ENCODE results near the gene KRT78. TPM values are rescaled to one million over a fixed set of nuclear protein-coding genes. Genes with fewer than 3 reads are reported as not detected.

The KRT78 gene
- total RNA-seq, 1 experiment from 2014 or later = not detected

- no TSS peak for BruUV-seq (replicated peaks)
- TF ChIP-seq EZH2 (IDR thresholded peaks at IDR 0.05; ENCODE audit: borderline replicate concordance, low read depth, low read length, poor library complexity, severe bottlenecking) (no peak), CTCF (conservative IDR thresholded peaks at IDR 0.05; ENCODE audit: low read depth, low read length) (peak; percentile 93)
- POLR2A ChIA-PET (ENCODE audit: low non-redundant PET) = no interaction called here
- DNase-seq (ENCODE audit: low spot score) = peak; percentile 73
- CTCF ChIA-PET = interaction anchor here (0.5 to 1.4 kb wide), 19 partner anchors 9 to 921 kb away, joined by 3 to 14 read pairs (median 4); no protein-coding TSS in a partner anchor
- no peaks in the 10 kb centered on the region for H3K36me3 ChIP-seq (ENCODE audit: insufficient read depth, low read length, poor library complexity, severe bottlenecking)
- H3K9me3 ChIP-seq (ENCODE audit: low read depth, low read length, poor library complexity, severe bottlenecking) = no peaks in the 10 kb centered on the region
- no peaks in the 10 kb centered on the region for H3K27me3 ChIP-seq (replicated peaks; ENCODE audit: insufficient read depth, low read depth, low read length, poor library complexity)
- peak overlapping the region; percentile 51 for H3K27ac ChIP-seq (ENCODE audit: low read depth, low read length, poor library complexity, severe bottlenecking)
- intact Hi-C loops (cut with micrococcal nuclease; ENCODE audit: unreplicated experiment) = loop anchor here (1.0 to 5.0 kb wide), 3 partner anchors 204 to 498 kb away; no protein-coding TSS in a partner anchor
- peaks cover 52% of the 10 kb centered on the region for H3K4me1 ChIP-seq (ENCODE audit: insufficient read depth, low read length, poor library complexity, severe bottlenecking)
- no peak overlapping the region for H3K4me3 ChIP-seq (ENCODE audit: low read depth, low read length, poor library complexity, severe bottlenecking)
These were observed 21.8 kb upstream of the KRT78 start for GRCh38 chr12:52870361-52871290.

DNA sequence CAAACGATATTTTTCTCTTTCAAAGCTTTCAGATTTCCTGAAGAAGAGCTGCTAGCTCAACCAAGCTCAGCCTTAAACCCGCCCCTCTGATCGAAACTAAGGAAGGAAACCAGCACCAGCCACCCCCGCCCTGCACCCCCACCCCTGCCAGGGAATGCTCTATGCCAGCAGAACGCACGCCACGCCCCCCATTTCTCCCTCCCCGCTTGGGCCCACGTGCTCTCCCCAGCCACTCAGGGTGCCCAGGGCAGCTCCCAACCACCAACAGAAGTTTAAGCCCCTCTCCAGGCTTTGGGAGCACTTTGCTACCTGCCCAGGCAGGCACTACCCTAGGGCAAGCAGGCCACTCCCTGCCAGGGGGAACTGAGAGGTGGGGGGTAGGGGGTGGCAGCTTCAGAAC is 18.8 kb upstream of the KRT78 start:
- DNase-seq (ENCODE audit: low spot score) = peak; percentile 77
- Histone ChIP-seq H3K4me1 (ENCODE audit: insufficient read depth, low read length, poor library complexity, severe bottlenecking) (peaks cover 37% of the 10 kb centered on the region), H3K4me3 (ENCODE audit: low read depth, low read length, poor library complexity, severe bottlenecking) (no peak overlapping the region), H3K36me3 (ENCODE audit: insufficient read depth, low read length, poor library complexity, severe bottlenecking) (no peaks in the 10 kb centered on the region), H3K27ac (ENCODE audit: low read depth, low read length, poor library complexity, severe bottlenecking) (no peak overlapping the region), H3K9me3 (ENCODE audit: low read depth, low read length, poor library complexity, severe bottlenecking) (no peaks in the 10 kb centered on the region), H3K27me3 (replicated peaks; ENCODE audit: insufficient read depth, low read depth, low read length, poor library complexity) (no peaks in the 10 kb centered on the region)
- intact Hi-C loops (cut with micrococcal nuclease; ENCODE audit: unreplicated experiment) = no loop called here
- ChIA-PET CTCF (interaction anchor here (0.6 to 1.4 kb wide), 3 partner anchors 12 to 282 kb away, joined by 3 to 8 read pairs (median 5); no protein-coding TSS in a partner anchor), POLR2A (ENCODE audit: low non-redundant PET) (no interaction called here)
- no TSS peak for BruUV-seq (replicated peaks)
- TF ChIP-seq CTCF (conservative IDR thresholded peaks at IDR 0.05; ENCODE audit: low read depth, low read length) (no peak), EZH2 (IDR thresholded peaks at IDR 0.05; ENCODE audit: borderline replicate concordance, low read depth, low read length, poor library complexity, severe bottlenecking) (no peak)

DNA sequence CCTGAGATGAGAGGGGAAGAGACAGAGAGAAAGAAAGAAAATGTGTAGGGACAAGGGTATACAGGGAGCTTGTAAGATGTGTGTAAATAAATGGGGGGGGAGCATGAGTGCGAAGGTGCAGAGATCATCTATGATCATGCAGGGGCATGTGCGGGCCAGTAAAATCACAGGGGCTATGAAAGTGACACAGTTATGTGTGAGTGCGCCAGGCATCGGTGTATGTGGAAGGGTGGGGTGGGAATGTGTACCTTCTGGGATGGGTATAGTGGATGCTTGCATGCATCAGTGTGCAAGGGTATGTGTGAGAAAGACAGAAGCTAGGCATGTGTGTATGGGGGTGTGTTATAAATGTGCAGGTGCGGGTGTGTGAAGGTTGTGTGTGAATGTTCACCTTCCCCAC is 18.4 kb upstream of the KRT78 start:
- DNase-seq (ENCODE audit: low spot score) = no peak
- Histone ChIP-seq H3K27ac (ENCODE audit: low read depth, low read length, poor library complexity, severe bottlenecking) (no peak overlapping the region), H3K9me3 (ENCODE audit: low read depth, low read length, poor library complexity, severe bottlenecking) (no peaks in the 10 kb centered on the region), H3K27me3 (replicated peaks; ENCODE audit: insufficient read depth, low read depth, low read length, poor library complexity) (no peaks in the 10 kb centered on the region), H3K4me1 (ENCODE audit: insufficient read depth, low read length, poor library complexity, severe bottlenecking) (peaks cover 37% of the 10 kb centered on the region), H3K36me3 (ENCODE audit: insufficient read depth, low read length, poor library complexity, severe bottlenecking) (no peaks in the 10 kb centered on the region), H3K4me3 (ENCODE audit: low read depth, low read length, poor library complexity, severe bottlenecking) (no peak overlapping the region)
- ChIA-PET POLR2A (ENCODE audit: low non-redundant PET) (no interaction called here), CTCF (interaction anchor here (0.8 to 1.4 kb wide), 2 partner anchors 12 to 281 kb away, joined by 3 to 5 read pairs; no protein-coding TSS in a partner anchor)
- TF ChIP-seq CTCF (conservative IDR thresholded peaks at IDR 0.05; ENCODE audit: low read depth, low read length) (no peak), EZH2 (IDR thresholded peaks at IDR 0.05; ENCODE audit: borderline replicate concordance, low read depth, low read length, poor library complexity, severe bottlenecking) (no peak)
- intact Hi-C loops (cut with micrococcal nuclease; ENCODE audit: unreplicated experiment) = no loop called here
- BruUV-seq (replicated peaks) = no TSS peak

Measured in A673 (cell line).